ENCODE data around the gene TRMT1. TPM values are rescaled to one million over a fixed set of nuclear protein-coding genes. Genes with fewer than 3 reads are reported as not detected.

TRMT1 gene
- total RNA-seq, 1 experiment from 2014 or later, result 63.2 TPM

GRCh38 chr19:13071444-13072187 lies 44.9 kb downstream of the TRMT1 start:
- no peaks in the 10 kb centered on the region for H3K4me1 Mint-ChIP-seq (ENCODE audit: insufficient read depth, unreplicated experiment)
- peaks cover 15% of the 10 kb centered on the region for H3K36me3 Mint-ChIP-seq (ENCODE audit: insufficient read depth, unreplicated experiment)
- H3K27ac Mint-ChIP-seq (ENCODE audit: low read depth, unreplicated experiment), result no peak overlapping the region

GRCh38 chr19:13070425-13071140 lies 46.0 kb downstream of the TRMT1 start:
- TF ChIP-seq CTCF (IDR thresholded peaks at IDR 0.05; ENCODE audit: unreplicated experiment), result no peak
- ChIA-PET CTCF (interaction anchor here (0.7 to 3.5 kb wide), 5 partner anchors 10 to 105 kb away, joined by 3 to 33 read pairs (median 3); no protein-coding TSS in a partner anchor), POLR2A (no interaction called here)
- no TSS peak for BruUV-seq (replicated peaks)
- intact Hi-C loops (cut with micrococcal nuclease), result no loop called here
- H3K4me3 Mint-ChIP-seq (ENCODE audit: unreplicated experiment), result no peak overlapping the region
- H3K27me3 Mint-ChIP-seq (ENCODE audit: insufficient read depth, unreplicated experiment), result no peaks in the 10 kb centered on the region
- H3K9me3 Mint-ChIP-seq (ENCODE audit: unreplicated experiment), result no peaks in the 10 kb centered on the region
- H3K4me1 Mint-ChIP-seq (ENCODE audit: insufficient read depth, unreplicated experiment), result no peaks in the 10 kb centered on the region
- no peak overlapping the region for H3K27ac Mint-ChIP-seq (ENCODE audit: low read depth, unreplicated experiment)
- no peak for DNase-seq (ENCODE audit: unreplicated experiment)
- peaks cover 15% of the 10 kb centered on the region for H3K36me3 Mint-ChIP-seq (ENCODE audit: insufficient read depth, unreplicated experiment)

More at GRCh38 chr19:13071444-13072187, 44.9 kb downstream of the TRMT1 start:
- BruUV-seq (replicated peaks), result no TSS peak
- TF ChIP-seq CTCF (IDR thresholded peaks at IDR 0.05; ENCODE audit: unreplicated experiment), result no peak
- H3K4me3 Mint-ChIP-seq (ENCODE audit: unreplicated experiment), result no peak overlapping the region
- DNase-seq (ENCODE audit: unreplicated experiment), result no peak
- ChIA-PET POLR2A (no interaction called here), CTCF (interaction anchor here (0.6 to 3.5 kb wide), 5 partner anchors 11 to 106 kb away, joined by 3 to 33 read pairs (median 3); no protein-coding TSS in a partner anchor)
- no peaks in the 10 kb centered on the region for H3K27me3 Mint-ChIP-seq (ENCODE audit: insufficient read depth, unreplicated experiment)
- intact Hi-C loops (cut with micrococcal nuclease), result no loop called here
- H3K9me3 Mint-ChIP-seq (ENCODE audit: unreplicated experiment), result no peaks in the 10 kb centered on the region

GRCh38 chr19:13069415-13070359 lies 46.9 kb downstream of the TRMT1 start:
- Mint-ChIP-seq H3K4me3 (ENCODE audit: unreplicated experiment) (no peak overlapping the region), H3K27me3 (ENCODE audit: insufficient read depth, unreplicated experiment) (no peaks in the 10 kb centered on the region), H3K27ac (ENCODE audit: low read depth, unreplicated experiment) (no peak overlapping the region), H3K36me3 (ENCODE audit: insufficient read depth, unreplicated experiment) (peaks cover 8% of the 10 kb centered on the region), H3K4me1 (ENCODE audit: insufficient read depth, unreplicated experiment) (no peaks in the 10 kb centered on the region), H3K9me3 (ENCODE audit: unreplicated experiment) (no peaks in the 10 kb centered on the region)
- no TSS peak for BruUV-seq (replicated peaks)
- intact Hi-C loops (cut with micrococcal nuclease), result no loop called here
- TF ChIP-seq CTCF (IDR thresholded peaks at IDR 0.05; ENCODE audit: unreplicated experiment), result no peak
- ChIA-PET POLR2A (interaction anchor here (0.7 to 0.8 kb wide), 2 partner anchors 9 to 14 kb away, joined by 3 to 4 read pairs; no protein-coding TSS in a partner anchor), CTCF (interaction anchor here (0.7 to 3.5 kb wide), 4 partner anchors 9 to 104 kb away, joined by 3 to 33 read pairs (median 6); no protein-coding TSS in a partner anchor)
- DNase-seq (ENCODE audit: unreplicated experiment), result no peak

All from MCF 10A (cell line).